Medulla oblongata (tissue), 1 donor: ENCODE measurements around the gene TPM1.

ENCODE experiments used
- DNase-seq: peaks from one replicate; pipeline ENCODE4 v3.0.0-alpha.2; 2015; ENCODE audit errors: extremely low spot score

Gene TPM1

DNA sequence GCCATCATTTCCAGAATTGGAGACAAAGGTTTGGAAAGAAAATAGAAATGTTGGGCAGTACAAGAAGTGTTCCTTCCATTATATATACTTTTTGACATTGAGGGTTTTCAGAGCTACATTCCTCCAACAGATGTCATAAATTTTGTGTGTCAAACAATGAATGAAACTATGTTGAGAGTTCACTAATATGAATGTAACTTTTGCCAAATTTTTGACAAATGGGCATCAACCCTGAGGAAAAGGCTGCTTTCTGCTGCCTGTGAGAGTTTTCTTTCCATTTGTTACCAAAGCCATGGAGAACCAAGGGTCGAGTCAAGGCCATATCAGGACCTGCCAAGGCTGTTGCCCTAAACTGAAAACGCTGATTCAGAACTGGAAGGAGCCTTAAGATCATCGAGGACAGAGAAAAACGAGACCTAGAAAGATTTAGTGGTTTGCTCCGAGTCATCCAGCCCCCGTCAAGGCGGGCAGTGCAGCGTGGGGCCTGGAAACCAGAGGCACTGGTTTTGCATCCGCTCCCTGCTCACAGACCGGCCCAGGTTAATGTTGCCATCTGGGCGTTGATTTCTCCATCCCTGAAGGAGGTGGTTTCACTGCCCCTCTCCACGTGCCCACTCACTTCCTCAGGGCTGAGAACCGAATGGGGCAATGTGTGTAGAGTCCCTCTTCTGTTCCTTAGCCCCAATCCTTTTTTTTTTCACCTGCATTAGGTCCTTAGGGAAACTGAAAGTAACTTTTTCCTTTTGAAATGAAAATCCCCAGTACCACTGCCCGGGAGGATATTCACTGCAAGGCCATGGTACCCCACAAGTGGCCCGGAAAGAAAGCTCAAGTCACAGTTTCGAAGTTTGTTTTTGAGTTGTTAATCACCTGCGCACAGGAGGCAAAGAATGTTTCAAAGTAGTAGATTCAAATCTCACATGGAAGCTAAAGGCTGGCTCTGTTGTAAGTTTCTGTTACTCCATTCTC is 32.8 kb downstream of the TPM1 start:
- DNase-seq: no peak

DNA sequence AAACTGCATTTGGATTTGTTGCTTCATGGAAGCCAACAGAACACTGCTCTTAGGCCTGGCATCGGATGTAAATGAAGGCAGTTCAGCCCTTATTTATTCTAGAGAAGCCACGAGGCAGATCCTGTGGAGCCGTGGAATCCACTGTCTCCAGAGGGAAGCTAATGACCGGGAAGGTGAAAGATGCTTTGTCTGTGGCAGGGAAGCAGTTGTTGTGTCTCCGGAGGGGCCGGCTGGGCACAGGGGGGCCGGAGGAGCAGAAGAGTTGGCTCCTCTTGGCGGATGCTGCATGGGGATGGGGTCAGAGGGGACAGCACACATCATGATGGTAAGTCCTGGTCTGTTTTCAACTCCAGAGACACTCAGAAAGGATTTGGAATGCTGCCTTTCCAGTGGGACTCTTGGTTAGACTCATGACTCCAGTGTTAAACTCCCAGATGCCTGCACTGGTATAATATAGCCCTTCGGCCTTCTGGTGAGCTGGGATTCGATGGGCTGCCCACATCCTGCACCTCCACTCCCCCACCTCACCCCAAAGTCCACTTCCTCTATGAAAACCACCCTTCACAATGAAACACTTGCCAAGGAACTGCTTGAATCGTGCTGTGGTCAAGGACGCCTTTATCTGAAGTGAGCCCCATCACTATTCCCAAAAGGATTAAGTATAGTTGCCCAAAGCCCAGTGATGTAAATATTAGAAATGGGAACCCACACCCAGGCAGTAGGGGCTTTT is 33.6 kb downstream of the TPM1 start:
- no peak for DNase-seq

DNA sequence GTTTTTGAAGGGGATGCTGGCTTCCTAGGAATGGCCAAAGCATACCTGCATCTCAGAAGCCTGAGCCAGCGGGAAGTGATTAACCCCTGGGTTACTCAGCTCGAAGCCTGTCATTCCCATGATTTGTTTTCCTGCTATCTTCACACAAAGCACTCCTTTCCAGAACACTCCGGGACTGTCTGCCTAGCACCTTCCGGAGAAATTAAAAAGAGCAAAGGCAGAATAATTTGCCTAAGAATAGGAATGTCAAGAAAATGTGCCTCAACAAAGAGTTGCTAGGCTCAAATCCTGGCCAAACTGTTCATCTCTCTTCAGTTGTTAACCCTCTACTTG is 34.1 kb downstream of the TPM1 start:
- DNase-seq: no peak

DNA sequence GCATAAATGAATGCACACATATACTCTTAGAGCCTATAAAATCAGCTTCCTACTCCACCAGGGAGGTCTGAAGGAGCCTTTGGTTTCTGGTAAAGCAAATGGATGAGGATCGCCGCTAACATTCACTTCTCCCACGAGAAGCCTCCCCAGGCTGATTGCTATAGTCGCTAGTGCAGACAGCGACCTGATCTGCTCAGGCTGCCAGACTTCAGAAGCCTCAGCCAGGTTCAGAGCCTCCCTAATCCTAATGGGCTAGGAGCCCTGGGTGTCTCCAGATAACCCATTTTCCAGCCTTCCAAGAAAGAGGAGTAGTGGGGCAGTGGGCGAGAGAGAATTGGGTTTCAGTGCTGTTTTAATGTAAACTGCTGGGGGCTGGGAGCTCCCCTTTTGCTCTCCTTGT is 35.4 kb downstream of the TPM1 start:
- DNase-seq: no peak

DNA sequence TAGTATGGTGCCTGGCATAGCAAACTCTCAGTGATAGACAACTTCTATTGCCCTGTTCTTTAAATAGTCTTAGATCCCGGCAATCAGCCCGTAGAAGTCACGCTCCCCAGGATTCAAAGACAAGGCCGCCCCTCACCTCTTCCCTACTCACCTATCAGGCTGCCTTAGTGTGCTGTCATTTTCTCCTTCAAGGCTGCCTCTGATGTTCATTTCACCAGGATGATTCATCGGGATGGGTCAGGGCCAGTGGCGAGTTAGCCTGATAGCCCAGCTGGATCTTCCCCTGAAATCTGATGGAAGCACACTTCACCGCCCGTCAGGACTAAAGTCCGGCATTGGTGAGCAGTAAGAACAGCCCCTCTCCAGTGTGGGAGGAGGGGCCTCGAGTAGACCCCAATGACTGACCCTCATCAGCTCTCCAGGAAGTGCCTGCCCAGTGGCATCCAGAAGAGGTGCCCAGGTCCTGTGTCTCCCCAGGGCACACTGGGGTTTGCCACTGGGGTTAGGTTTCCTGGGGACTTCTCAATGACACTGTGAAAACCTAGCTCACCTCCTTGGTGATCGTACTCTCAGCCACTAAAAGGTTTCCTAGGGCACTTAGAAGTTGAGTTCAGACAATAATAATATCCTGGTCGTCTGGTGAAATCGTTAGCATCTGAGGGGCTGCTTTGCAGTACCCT is 37.5 kb downstream of the TPM1 start:
- no peak for DNase-seq

DNA sequence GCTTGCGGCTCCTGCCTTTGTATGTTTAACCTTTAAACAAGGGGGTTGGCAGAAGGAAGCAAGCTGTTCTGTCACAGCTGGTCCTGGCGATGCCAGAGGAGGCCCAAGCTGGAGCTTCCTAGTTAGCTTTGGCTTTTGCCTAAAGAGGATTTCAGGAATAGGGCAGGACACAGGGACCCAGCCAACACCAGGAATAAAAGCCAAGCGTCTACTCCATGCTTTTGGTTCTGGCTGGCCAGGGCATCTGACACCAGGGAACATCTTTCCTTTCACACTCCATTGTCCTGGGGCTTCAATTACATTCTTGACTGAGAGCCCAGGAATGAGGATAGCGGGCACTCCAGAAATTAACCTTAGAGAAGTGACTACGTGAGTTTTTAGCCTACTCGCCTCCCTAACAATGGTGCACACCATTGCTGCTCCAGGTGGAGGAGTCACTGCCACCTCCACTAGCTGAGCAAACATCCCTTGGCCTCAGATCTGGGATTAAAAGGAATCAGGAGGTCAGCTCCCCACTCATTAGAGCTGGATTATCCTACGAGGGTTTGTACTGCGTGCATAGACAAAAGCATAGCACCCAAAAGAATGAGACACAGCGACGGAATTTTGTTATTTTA is 38.2 kb downstream of the TPM1 start:
- no peak for DNase-seq

DNA sequence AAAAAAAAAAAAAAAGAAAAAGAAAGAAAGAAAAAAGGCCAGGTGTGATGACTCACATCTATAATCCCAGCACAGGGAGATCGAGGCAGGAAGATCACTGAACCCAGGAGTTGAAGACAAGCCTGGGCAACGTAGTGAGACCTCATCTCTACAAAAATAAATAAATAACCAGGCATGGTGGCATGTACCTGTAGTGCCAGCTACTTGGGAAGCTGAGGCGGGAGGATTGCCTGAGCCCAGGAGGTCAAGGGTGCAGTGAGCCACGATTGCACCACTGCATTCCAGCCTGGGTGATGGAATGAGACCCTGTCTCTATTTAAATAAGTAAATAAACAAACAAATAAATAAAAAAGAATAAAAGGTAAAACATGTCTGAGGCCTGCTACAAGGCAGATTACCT is 39.8 kb downstream of the TPM1 start:
- DNase-seq: no peak

DNA sequence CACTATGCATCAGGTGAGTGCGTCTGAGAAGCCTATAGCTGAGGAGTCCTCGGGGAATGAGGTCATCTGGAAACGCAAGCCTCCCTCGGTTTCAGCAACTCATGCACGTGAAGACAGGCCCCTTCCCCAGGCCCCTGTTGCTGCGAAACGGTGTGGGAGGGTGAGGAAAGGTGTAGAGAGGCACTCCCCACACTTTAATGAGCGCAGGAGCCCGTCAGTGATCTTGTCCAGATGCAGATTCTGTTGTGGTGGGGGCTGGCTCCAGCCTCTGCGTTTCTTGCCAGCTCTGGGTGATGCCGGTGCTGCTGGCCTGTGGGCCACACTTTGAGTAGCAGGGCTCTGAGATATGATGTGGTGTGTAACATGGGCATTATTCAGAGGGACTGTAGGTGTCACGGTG is 40.5 kb downstream of the TPM1 start:
- DNase-seq: no peak

DNA sequence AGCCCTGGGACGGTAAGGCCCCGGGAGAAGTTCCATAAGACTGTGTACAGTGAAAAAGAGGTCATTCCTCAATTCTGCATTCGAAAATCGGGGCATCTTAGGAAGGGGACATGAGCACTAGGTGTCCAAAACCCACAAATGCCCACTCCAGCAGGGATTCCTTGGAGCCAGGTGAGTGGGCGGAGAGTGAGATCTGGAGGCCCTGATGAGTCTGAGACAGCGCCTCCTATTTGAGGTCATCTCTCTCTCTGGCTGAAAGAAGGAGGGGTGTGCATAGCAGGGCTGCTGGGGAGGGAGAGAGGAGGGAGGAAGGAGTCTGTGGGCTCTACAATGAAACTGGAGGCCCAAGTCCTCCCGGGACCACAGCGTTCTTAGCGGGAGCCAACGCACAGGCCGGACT is 41.0 kb downstream of the TPM1 start:
- no peak for DNase-seq

DNA sequence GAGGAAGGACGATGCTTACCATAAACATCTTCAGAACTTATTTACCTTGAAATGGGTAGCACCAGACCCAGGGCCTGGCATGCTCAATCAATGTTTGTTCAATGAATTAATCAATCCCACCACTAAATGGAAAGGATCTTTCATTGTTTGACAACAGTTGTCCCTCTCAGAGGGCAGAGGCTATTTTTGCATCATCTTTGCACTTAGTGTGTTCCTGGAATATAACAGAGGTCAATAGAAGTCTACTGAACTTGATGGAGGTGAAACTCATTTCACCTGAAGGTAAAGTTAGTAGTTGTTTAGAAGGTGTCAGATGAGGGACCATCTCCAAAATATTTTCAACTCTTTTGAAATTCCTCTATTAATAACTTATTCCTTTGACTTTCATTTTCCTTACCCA is 42.3 kb downstream of the TPM1 start:
- DNase-seq: no peak

DNA sequence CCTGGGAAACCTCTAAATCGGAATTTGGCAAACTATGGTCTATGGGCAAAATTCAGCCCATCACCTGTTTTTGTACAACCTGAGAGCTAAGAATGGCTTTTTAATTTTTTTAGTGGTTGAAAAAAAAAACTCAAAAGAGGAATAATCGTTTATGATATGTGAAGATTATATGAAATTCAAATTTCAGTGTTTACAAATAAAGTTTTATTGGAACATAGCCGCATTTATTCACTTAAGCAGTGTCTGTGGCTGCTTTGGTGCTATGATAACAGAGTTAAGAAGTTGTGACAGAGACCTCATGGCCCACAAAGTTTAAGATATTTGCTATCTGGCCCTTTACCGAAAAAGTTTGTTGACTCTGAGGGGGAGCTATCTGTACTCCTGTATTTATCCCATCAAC is 42.7 kb downstream of the TPM1 start:
- no peak for DNase-seq

DNA sequence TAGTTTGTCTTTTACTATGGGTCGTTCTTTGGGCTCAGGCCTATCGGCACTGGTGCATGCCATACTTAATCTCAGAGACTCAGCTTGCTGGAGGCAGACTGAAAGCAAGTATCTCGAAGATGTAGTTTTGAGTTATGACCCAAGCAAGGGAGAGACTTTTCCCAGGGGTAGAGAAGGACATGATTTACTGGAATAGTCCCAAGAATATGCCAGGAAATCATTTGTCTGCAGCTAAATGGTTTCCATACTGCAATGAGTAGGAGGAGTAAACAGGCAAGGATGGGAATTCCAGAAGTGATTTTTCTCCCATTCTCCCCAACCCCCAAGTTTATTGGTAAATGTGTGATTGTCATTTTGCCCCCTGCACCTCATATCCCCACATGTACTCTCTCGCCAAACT is 43.7 kb downstream of the TPM1 start:
- DNase-seq: no peak

DNA sequence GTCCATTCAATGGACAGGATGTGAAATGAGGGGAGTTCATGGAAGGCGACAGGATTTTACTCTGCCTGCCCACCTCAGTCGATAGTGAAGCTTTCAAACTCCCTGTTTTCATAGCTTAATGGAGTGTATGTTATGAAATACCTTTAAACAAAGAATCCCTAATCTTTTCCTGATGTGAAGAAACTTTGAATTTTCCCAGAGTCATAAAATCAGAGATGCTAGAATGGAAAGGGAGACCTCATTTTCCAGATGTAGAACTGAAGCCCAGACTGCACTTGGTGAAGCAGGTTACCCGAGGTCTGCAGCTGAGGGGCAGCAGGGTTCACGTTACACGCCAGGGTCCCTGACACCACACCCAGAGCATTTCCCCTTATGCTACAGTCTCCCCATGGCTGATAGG is 44.4 kb downstream of the TPM1 start:
- DNase-seq: no peak

DNA sequence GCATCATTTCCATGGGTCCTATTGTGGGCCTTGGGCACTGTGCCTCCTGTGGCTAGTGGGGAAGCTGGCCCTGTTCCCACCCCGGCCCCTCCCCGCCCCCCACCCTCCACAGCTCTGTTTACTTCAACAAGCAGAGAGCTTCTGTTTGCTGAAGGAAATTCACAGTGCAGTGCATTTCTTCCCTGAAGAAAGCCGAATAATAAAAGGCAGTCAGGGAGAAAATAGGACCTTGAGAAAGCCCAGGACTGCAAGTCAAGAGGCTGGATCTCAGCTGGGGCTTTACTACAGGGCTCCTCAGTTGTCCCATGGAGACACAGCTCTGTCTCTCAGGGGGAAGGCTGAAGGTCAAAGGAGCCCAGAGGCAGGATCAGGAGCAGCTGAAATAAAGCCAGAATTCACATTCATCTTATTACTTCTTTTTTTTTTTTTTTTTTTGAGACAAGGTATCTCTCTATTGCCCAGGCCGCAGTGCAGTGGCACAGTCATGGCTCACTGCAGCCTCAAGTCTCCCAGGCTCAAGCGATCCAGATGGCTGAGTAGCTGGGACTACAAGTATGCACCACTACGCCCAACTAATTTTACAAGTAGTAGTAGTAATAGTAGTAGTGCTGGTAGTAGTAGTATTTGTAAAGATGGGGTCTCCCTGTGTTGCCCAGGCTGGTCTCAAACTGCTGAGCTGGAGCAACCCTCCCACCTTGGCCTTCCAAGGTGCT is 46.1 kb downstream of the TPM1 start:
- DNase-seq: no peak

DNA sequence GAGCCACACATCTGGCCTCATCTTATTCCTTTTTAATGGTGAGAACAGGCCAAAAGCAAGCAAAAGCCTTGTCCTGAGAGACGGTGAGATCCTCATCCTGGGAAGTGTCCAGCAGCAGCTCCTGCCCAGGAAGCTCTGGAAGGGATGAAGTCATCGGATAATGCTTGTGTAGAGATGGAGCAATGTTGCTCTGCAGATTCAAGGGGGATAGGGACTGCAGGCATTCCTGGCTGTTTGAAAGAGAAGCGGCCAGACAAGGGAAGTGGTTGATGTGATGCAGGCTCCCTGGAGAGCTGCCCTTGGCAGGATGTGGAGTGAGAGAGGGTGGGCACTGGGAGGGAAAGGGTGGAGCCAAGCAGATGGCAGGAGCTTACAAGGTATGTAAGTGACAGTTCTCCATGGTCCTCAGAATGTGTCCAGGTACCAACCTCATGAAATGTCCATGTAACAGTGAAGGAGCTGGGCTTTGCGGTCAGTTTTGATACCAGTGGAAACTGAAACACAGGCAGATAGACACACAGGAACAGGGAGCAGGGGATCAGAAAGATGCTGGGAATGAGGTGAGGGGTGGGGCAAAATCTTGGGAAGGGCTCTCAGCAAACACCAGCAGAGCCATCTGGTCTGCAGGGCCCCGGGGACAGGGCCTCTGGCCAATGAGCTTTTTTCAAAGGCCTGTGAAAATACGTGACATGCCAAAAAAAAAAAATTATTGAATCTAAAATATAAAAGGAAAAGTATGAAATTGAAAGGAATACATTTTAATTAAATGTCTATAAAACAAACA is 46.9 kb downstream of the TPM1 start:
- no peak for DNase-seq

DNA sequence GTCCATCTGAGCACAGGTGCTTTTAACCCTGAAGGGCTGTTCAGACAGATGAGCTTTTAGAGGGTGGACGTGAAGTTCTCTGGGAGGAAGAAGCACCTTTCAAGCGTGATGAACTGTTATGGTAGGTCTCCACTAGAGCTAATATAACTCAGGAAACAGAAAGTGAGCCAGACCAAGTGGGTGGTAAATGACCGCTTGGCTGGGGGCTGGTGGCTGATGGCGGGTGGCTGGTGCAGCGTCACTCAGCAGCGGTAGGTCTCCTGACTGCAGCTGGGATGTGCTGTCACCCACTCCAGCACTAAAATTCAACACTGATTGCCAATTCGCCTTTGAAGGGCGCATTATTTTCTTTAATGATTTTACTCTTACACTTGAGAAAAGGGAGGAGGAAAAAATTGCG is 47.9 kb downstream of the TPM1 start:
- DNase-seq: no peak

DNA sequence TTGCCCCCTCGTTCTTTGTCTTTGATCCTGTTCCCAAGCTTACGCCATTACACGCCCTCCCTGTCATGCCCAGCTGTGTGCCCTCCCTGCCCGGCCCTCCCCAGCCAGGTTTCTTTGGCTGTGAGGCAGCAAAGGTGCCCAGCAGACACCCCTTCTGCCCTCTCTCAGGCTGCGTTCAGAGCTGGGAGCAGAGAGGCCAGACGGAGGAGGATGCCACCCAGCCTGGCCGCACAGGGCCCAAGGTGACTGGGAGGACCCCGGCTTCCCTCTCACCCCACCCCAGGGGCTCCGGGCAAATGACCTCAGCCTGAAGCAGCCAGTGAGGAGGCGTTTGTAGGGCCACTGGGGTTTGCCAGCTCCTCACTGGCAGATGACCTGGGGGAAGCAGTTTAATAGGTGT is 48.3 kb downstream of the TPM1 start:
- DNase-seq: no peak

DNA sequence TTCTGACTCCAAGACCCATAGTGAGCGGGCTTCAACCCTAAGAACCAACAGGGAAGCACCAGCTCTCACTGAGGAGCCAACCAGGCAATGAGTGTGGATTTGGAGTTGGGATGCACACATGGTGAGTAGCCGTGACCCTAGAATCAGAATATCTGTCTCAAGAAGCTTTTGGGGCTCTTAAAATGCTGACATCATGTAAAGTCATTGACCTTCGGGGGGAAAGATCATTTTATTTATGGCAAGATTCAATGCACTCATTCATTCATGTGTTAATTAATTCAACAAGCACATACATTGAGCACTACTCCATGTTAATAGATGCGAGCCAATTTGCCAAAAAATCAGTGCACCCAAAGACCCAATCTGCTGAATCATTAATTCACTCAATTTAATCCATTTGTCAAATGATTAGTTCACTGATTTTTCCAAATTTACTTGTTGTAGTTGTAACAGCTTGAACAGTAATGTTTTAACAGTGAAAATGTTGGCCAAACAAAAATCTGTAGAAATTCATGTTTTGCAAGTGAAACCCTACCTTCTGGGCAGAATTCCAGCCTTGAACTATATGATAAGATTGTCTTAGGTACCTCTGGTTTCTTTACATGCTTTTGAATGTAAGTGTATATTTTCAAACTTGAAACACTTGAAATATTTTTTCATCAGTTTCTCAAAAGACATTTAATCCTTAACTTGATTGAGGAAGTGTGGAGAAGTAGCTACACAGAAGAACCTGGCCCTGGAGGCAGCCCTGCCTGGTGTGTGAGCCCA is 49.3 kb downstream of the TPM1 start:
- no peak for DNase-seq

DNA sequence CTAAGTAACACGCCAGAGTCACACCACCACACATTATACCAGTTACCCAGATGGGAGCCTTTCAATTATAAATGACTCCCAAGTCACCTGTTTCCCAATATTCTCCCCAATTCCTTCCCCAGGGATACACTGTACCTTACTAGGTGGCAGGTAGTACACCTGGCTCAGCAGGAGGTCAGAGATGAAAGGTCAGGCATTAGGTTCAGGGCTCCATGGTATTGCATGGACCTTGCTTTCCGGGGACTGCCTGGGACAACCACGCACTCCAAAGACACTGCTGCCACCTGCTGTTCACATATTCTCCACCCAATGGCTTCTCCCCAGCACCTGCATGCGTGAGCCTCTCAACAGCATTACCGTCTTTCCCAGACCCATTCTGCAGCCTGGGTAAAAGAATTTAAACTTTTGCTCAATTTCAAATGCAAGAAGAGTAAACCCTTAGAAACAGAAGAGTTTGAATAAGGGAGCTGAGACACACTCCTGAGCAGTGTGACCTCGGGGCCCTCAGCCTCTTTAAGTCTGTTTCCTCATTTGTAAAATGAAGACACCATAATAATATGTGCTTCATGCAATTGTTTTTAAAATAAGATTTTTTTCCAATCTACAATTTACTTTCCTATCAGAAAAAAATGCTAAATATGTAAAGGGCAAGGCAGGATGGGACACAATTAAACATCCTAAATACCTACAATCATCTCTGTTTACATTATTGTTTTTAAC is 51.1 kb downstream of the TPM1 start:
- peak; percentile 90 for DNase-seq
